Kidney (tissue), 14 donors: Measurements from ENCODE around the gene TMA7B. TPM values are rescaled to one million over a fixed set of nuclear protein-coding genes. Genes with fewer than 3 reads are reported as not detected.

Experiments
- DNase-seq, 5 donors: peaks; one replicate each; pipeline ENCODE4 v3.0.0-alpha.2; 2013 to 2020
- FAIRE-seq: peaks from 2 replicates; lab custom pipeline; 2012; peaks lifted over from hg19 to GRCh38; lab: Jason Lieb, UNC
- H3K27ac ChIP-seq, 2 donors: one replicate each; pipeline ENCODE4 v1.7.0; 2013; ENCODE audit warnings: low read depth in 2 of 2, low read length in 2 of 2, inconsistent platforms in 1 of 2
- H3K27me3 ChIP-seq: one replicate; pipeline ENCODE4 v1.7.1; 2013; ENCODE audit warnings: low read length, inconsistent platforms; ENCODE audit not compliant: control insufficient read depth, insufficient read depth
- H3K36me3 ChIP-seq, 3 donors: one replicate each; pipeline versions ENCODE4 v1.7.0 to v1.7.1; 2013; ENCODE audit warnings: low read length in 3 of 3, control low read depth in 1 of 3, inconsistent platforms in 1 of 3; ENCODE audit not compliant: insufficient read depth in 3 of 3, control insufficient read depth in 2 of 3
- H3K4me1 ChIP-seq, 3 donors: one replicate each; pipeline versions ENCODE4 v1.7.0 to v1.7.1; 2013; ENCODE audit warnings: low read length in 3 of 3, inconsistent platforms in 1 of 3, low read depth in 1 of 3; ENCODE audit not compliant: control insufficient read depth in 2 of 3, insufficient read depth in 2 of 3
- H3K4me3 ChIP-seq, 3 donors: one replicate each; pipeline versions ENCODE4 v1.7.0 to v1.8.1; 2013; ENCODE audit warnings: low read length in 3 of 3, control low read depth in 1 of 3, inconsistent platforms in 1 of 3
- H3K9ac ChIP-seq, 3 donors: one replicate each; pipeline versions ENCODE4 v1.7.0 to v1.7.1; 2013; ENCODE audit warnings: low read length in 3 of 3, control low read depth in 1 of 3, inconsistent platforms in 1 of 3
- H3K9me3 ChIP-seq, 3 donors: one replicate each; pipeline versions ENCODE4 v1.7.0 to v1.7.1; 2013; ENCODE audit warnings: low read length in 3 of 3, control low read depth in 1 of 3, inconsistent platforms in 1 of 3; ENCODE audit not compliant: control insufficient read depth in 2 of 3, insufficient read depth in 1 of 3
- intact Hi-C: fragments of 100-400 bp; cut with DNase I; formaldehyde crosslinking; loops from one replicate; pipeline ENCODE4 v1.11.1; 2022
- polyA plus RNA-seq: library from polyadenylated mRNA; stranded (reverse); fragments of 350-450 nt; fragmentation: Illumina TruSeq; extraction: RNeasy Lipid Tissue Mini Kit (QIAGEN cat#74804); gene quantifications from one replicate; pipeline ENCODE4 v1.2.3, GENCODE V29; 2014; ENCODE audit warnings: low read depth, low replicate concordance; ENCODE audit not compliant: insufficient read depth
- total RNA-seq: library from RNA; stranded (reverse); fragmentation: NEBNext Ultra II Directional; extraction: Animal tissue kit (Norgen Biotek cat#: 25700); gene quantifications from one replicate; pipeline ENCODE4 v1.2.1, GENCODE V29; 2021
- TF ChIP-seq, protein P1 (sequence below): IDR thresholded peaks from 3 replicates; pipeline ENCODE4 v1.5.1; 2012; ENCODE audit warnings: mild to moderate bottlenecking, moderate library complexity, borderline replicate concordance; ENCODE audit not compliant: insufficient read depth; ENCODE audit errors: extremely low read depth
- donor health status: control.
- donor health status: control.
- donor health status: control.
- donor health status: control.
- donor health status: control.
- donor health status: DM: yes; HTN: yes; CAD: no.
- donor health status: Normal renal cell carcinoma (clear cell type).

TMA7B gene
- total and polyA plus RNA-seq, 2 donors from 2014 or later: 0.63 TPM; not detected in 1

DNA sequence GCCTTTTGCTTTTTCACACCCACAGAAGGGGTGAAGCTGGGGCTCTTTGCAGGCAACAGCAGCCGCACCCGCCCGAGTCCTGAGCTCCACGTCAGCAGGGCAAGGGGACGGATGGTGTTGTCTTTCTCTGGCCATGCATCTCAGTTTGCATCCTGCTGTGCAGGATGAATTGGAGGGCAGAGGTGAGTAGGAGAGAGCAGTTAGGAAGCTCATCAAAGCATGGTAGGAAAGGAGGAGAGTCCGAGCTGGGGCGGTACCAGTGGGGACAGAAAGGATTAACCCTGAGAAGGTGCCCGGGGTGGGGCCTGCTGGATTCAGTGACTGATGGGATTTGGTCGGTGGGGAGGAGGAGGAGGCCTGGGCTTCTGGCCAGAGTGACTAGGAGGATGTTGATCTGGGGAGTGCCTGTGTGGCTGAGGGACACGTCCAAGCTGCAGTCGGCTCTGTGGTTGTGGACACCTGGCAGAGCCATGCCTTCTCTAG is 49.1 kb downstream of the TMA7B start:
- peak in 4 of 5 donors; percentile 70 to 86 (median 78) for DNase-seq
- Histone ChIP-seq H3K36me3 (no peaks in the 10 kb centered on the region), H3K27ac (no peak overlapping the region), H3K27me3 (peaks cover 5% of the 10 kb centered on the region), H3K9me3 (no peaks in the 10 kb centered on the region), H3K4me3 (no peak overlapping the region), H3K4me1 (peaks cover 0 to 18% (median 0%) of the 10 kb centered on the region in 3 donors), H3K9ac (no peak overlapping the region)
- FAIRE-seq: no peak
- intact Hi-C loops: no loop called here
- TF ChIP-seq, protein P1, sequence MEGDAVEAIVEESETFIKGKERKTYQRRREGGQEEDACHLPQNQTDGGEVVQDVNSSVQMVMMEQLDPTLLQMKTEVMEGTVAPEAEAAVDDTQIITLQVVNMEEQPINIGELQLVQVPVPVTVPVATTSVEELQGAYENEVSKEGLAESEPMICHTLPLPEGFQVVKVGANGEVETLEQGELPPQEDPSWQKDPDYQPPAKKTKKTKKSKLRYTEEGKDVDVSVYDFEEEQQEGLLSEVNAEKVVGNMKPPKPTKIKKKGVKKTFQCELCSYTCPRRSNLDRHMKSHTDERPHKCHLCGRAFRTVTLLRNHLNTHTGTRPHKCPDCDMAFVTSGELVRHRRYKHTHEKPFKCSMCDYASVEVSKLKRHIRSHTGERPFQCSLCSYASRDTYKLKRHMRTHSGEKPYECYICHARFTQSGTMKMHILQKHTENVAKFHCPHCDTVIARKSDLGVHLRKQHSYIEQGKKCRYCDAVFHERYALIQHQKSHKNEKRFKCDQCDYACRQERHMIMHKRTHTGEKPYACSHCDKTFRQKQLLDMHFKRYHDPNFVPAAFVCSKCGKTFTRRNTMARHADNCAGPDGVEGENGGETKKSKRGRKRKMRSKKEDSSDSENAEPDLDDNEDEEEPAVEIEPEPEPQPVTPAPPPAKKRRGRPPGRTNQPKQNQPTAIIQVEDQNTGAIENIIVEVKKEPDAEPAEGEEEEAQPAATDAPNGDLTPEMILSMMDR: no peak

DNA sequence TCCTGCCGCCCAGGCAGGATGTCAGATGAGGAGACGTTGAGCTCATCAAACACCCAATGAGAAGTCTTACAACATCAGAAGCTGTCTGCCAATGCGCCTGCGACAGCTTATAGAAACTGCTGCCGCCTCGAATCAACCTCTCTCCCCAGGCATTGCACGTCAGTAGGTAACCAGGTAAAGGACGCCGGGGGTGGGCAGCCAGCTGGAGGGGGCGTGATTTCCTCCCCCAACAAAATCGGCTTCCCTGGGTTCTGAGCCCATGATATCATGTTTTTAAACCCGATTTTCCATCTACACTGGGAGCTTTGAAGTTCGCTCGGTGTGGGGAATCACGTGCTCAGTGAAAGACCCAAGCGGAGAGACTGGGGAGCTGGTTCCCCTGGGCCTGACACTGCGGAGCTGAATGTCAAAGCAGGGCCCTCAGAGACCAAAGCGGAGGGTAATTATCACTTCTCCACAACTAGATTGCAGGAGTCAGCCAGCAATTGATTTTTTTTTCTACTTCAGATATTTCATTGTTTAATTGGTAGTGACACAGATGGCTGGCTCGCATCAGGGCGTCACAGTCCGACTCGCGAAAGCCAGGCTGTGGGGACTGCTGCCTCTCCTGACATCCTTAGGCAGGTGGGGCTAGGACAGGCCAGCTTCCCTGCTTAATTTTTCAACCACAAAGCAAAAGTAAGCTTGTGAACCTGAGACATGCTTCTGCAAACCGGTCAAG is 49.9 kb downstream of the TMA7B start:
- H3K9ac ChIP-seq: no peak overlapping the region

DNA sequence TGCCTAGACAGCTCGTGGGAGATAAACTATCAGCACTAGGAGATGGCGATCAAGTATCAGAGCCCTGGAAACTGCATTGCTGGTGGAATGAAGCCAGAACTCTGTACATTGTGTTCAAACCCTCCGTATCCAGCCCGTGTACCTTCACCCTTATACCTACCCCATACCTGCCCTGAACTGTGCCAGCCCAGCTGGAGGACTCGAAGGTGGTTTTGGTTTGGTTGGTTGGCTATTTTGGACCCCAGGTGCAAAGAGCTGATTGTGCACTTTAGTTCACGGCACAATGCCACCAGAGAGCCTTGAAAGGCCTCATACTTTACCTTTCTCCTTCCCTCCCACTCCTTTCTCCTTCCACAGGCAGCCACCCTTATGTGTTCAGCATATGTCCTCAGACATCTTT is 50.5 kb downstream of the TMA7B start:
- peak in 1 of 5 donors; percentile 8 for DNase-seq
- no peak for FAIRE-seq
- Histone ChIP-seq H3K9me3 (no peaks in the 10 kb centered on the region), H3K27me3 (peaks cover 5% of the 10 kb centered on the region), H3K27ac (no peak overlapping the region), H3K36me3 (no peaks in the 10 kb centered on the region), H3K4me1 (peaks cover 0 to 24% (median 0%) of the 10 kb centered on the region in 3 donors), H3K4me3 (no peak overlapping the region), H3K9ac (no peak overlapping the region)
- intact Hi-C loops: no loop called here
- TF ChIP-seq, protein P1: no peak

More for the DNA sequence above, 49.9 kb downstream of the TMA7B start:
- Histone ChIP-seq H3K36me3 (no peaks in the 10 kb centered on the region), H3K4me3 (no peak overlapping the region), H3K27me3 (peaks cover 5% of the 10 kb centered on the region), H3K27ac (no peak overlapping the region), H3K4me1 (peaks cover 0 to 19% (median 0%) of the 10 kb centered on the region in 3 donors), H3K9me3 (no peaks in the 10 kb centered on the region)
- TF ChIP-seq, protein P1: no peak
- FAIRE-seq (no peak), DNase-seq (peak in 1 of 5 donors; percentile 45)
- intact Hi-C loops: no loop called here

Other genes with a start within 250 kb of the TMA7B start
- gene ENTHD1, start 66.6 kb upstream of the TMA7B start, total RNA-seq: not detected
- not detected for gene ENTHD1, start 66.6 kb upstream of the TMA7B start, polyA plus RNA-seq
- gene GRAP2, start 59.3 kb upstream of the TMA7B start, total RNA-seq: 9.7 TPM
- 0.73 TPM for gene GRAP2, start 59.3 kb upstream of the TMA7B start, polyA plus RNA-seq
- gene FAM83F, start 34.6 kb downstream of the TMA7B start, total RNA-seq: 13.1 TPM
- 6.8 TPM for gene FAM83F, start 34.6 kb downstream of the TMA7B start, polyA plus RNA-seq
- gene TNRC6B, start 217.5 kb downstream of the TMA7B start, total RNA-seq: 63.2 TPM
- gene TNRC6B, start 217.5 kb downstream of the TMA7B start, polyA plus RNA-seq: 2.7 TPM